Osteoblast (primary cell): Measurements from ENCODE around the gene GNGT2. TPM values are rescaled to one million over a fixed set of nuclear protein-coding genes. Genes with fewer than 3 reads are reported as not detected.

Experiments used
- DNase-seq: peaks from one replicate; pipeline ENCODE4 v3.0.0; 2011; ENCODE audit warnings: low spot score, mixed read lengths; ENCODE audit not compliant: insufficient read length; ENCODE audit errors: missing footprints
- H2AFZ ChIP-seq: 2 replicates; pipeline ENCODE4 v1.6.0; 2011; ENCODE audit warnings: mild to moderate bottlenecking, low read length
- H3K27ac ChIP-seq: 2 replicates; pipeline ENCODE4 v1.5.1; 2011; ENCODE audit warnings: mild to moderate bottlenecking, low read depth, low read length, moderate library complexity
- H3K27me3 ChIP-seq: 2 replicates; pipeline ENCODE4 v1.6.0; 2012; ENCODE audit warnings: mild to moderate bottlenecking, control low read depth, inconsistent platforms, low read length, moderate library complexity; ENCODE audit not compliant: insufficient read depth
- H3K36me3 ChIP-seq: 2 replicates; pipeline ENCODE4 v1.5.1; 2011; ENCODE audit warnings: mild to moderate bottlenecking, low read length, control low read depth, moderate library complexity; ENCODE audit not compliant: insufficient read depth
- H3K4me1 ChIP-seq: 2 replicates; pipeline ENCODE4 v1.5.1; 2011; ENCODE audit warnings: mild to moderate bottlenecking, low read length, control low read depth, moderate library complexity; ENCODE audit not compliant: insufficient read depth
- H3K4me2 ChIP-seq: 2 replicates; pipeline ENCODE4 v1.6.0; 2011; ENCODE audit warnings: mild to moderate bottlenecking, low read length; ENCODE audit not compliant: insufficient read depth
- H3K4me3 ChIP-seq: fragments of 200-600 bp; sonication (generic); 3 replicates; pipeline ENCODE4 v1.5.1; 2012; ENCODE audit warnings: mild to moderate bottlenecking, low read length, inconsistent platforms; ENCODE audit not compliant: insufficient read depth
- H3K79me2 ChIP-seq: 2 replicates; pipeline ENCODE4 v1.6.0; 2012; ENCODE audit warnings: mild to moderate bottlenecking, low read length, control low read depth, inconsistent platforms; ENCODE audit not compliant: insufficient read depth
- H3K9me3 ChIP-seq: 2 replicates; pipeline ENCODE4 v1.5.1; 2011; ENCODE audit warnings: low read depth, low read length, control low read depth
- H4K20me1 ChIP-seq: 2 replicates; pipeline ENCODE4 v1.6.0; 2012; ENCODE audit warnings: mild to moderate bottlenecking, low read length, control low read depth; ENCODE audit not compliant: insufficient read depth
- total RNA-seq: library from RNA; depleted of rRNA; stranded (reverse); fragments of >200 nt; gene quantifications from 2 replicates; pipeline ENCODE4 v1.2.3, GENCODE V29; 2012
- TF ChIP-seq, protein P1 (sequence below): IDR thresholded peaks from 2 replicates; pipeline ENCODE4 v1.5.1; 2011; ENCODE audit warnings: mild to moderate bottlenecking, low read depth, low read length, moderate library complexity; ENCODE audit errors: extremely low read depth

GNGT2 gene
- total RNA-seq, 1 donor: not detected

DNA sequence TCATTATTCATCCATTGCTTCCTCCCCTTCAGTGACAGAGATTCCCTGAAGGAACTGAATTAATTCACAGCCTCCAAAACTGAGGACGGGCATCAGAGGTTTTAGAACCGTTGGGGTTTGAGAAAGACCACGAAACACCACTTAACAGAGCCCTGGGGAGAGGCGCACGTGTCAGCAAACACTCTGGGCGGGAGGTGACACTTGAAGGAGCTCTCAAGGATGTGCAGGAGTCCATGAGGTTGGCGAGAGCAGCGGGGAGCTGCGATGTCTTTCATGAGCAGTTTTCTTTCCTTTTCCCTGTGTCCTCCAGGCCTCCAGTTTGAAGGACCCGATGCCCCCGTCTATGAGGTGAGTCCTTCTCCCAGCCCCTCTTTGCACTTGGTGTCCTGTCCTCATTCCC is 54.1 kb downstream of the GNGT2 start:
- Histone ChIP-seq H3K36me3 (no peaks in the 10 kb centered on the region), H4K20me1 (no peaks in the 10 kb centered on the region), H3K4me1 (no peaks in the 10 kb centered on the region), H3K27me3 (peaks cover 36% of the 10 kb centered on the region), H3K79me2 (no peaks in the 10 kb centered on the region), H3K4me3 (no peak overlapping the region), H3K27ac (no peak overlapping the region), H3K9me3 (no peaks in the 10 kb centered on the region), H3K4me2 (no peak overlapping the region), H2AFZ (no peak overlapping the region)
- no peak for DNase-seq
- TF ChIP-seq, protein P1, sequence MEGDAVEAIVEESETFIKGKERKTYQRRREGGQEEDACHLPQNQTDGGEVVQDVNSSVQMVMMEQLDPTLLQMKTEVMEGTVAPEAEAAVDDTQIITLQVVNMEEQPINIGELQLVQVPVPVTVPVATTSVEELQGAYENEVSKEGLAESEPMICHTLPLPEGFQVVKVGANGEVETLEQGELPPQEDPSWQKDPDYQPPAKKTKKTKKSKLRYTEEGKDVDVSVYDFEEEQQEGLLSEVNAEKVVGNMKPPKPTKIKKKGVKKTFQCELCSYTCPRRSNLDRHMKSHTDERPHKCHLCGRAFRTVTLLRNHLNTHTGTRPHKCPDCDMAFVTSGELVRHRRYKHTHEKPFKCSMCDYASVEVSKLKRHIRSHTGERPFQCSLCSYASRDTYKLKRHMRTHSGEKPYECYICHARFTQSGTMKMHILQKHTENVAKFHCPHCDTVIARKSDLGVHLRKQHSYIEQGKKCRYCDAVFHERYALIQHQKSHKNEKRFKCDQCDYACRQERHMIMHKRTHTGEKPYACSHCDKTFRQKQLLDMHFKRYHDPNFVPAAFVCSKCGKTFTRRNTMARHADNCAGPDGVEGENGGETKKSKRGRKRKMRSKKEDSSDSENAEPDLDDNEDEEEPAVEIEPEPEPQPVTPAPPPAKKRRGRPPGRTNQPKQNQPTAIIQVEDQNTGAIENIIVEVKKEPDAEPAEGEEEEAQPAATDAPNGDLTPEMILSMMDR: no peak

Other genes starting within 250 kb of the GNGT2 start
- gene GIP, start 242.0 kb downstream of the GNGT2 start, total RNA-seq: not detected in 2 replicates
- 0.59 and 1.4 TPM in 2 replicates for gene IGF2BP1, start 213.2 kb downstream of the GNGT2 start, total RNA-seq
- gene B4GALNT2, start 77.8 kb downstream of the GNGT2 start, total RNA-seq: under 0.01 TPM in 1 of 2 replicates, not detected in the other
- gene ABI3, start 133 bp upstream of the GNGT2 start, total RNA-seq: under 0.01 and 0.36 TPM in 2 replicates
- gene PHOSPHO1, start 20.2 kb upstream of the GNGT2 start, total RNA-seq: 0.29 and 0.36 TPM in 2 replicates
- gene ZNF652, start 151.7 kb upstream of the GNGT2 start, total RNA-seq: 28.2 and 31.5 TPM in 2 replicates
- gene PHB1, start 204.3 kb upstream of the GNGT2 start, total RNA-seq: 71.7 and 71.9 TPM in 2 replicates